HG03354 (cell line): ENCODE measurements around the gene IKZF1.
"Not testable (repeated sequence)": the region's sequence is repeated elsewhere in the genome, so short reads cannot be mapped to it uniquely, and the experiment has no call there.

ENCODE experiments used
- ATAC-seq: cut with Tn5 transposase; IDR thresholded peaks from one replicate; pipeline ENCODE4 v1.9.1; 2021; ENCODE audit warnings: mild to moderate bottlenecking; ENCODE audit not compliant: unreplicated experiment, poor library complexity, severe bottlenecking

IKZF1 gene

GRCh38 chr7:50330254-50330653 is 25.7 kb downstream of the IKZF1 start:
- no peak for ATAC-seq

DNA sequence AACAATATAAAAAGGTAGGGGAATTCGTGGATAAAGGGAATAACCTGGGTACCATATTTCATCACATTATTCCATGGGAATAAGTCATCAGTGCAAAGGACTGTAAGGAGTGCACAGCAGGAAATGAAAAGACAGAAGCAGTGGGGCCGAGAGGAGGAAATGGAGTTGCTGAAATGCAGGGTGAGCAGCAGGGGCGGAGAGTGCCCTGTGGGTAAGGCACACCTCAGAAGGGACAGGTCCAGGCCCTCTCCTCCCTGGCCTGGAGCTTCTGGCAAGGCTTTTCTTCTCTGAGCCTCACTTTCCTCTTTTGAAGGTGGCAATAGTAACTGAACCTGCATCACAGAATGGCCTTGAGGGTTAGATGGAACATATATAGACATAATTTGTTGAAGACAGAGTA is 26.2 kb downstream of the IKZF1 start:
- ATAC-seq = peak; percentile 20

GRCh38 chr7:50331564-50332208 is 27.2 kb downstream of the IKZF1 start:
- peak; percentile 68 for ATAC-seq

DNA sequence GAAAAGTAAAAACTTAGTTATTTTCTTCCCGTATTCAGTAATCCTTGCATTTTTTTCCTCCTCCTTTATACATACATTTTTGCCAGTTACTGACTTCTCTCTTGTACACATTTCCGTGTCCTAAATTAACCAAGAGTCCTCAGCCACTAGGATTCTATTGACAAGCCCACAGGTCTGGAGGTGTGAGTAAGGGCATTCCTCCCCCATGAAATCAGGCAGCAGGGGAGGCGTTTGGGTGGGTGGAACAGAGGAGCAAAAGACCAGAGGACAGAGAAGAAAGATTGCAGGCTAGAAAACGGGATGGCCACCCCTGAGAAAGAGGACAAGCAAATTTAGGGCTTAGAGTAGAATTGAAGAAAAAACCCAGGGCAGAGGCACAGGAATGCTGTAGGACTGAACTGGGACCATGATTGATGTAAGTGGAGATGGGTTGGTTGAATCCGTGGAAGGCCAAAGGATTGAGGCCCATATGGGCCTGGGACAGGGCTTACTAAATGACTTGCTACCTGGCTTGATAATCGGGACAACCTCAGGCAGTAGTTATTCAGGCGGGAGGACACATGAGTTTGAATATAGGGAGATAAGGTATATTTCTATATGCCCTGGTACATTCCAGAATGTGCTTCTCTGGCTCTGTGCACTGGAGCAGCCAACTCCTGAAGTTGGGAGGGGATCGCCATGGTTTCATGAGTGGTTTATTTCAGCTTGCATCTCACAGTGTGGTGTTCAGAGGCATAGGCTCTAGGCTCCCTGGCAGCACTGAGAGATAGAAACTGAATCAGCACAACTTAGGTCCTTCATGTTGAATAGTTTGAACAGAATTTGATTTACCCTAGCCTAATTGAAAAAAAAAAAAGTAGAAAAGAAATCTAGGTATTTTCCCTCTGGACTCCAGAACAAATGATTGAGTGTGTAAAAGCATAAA is 28.0 kb downstream of the IKZF1 start:
- no peak for ATAC-seq

DNA sequence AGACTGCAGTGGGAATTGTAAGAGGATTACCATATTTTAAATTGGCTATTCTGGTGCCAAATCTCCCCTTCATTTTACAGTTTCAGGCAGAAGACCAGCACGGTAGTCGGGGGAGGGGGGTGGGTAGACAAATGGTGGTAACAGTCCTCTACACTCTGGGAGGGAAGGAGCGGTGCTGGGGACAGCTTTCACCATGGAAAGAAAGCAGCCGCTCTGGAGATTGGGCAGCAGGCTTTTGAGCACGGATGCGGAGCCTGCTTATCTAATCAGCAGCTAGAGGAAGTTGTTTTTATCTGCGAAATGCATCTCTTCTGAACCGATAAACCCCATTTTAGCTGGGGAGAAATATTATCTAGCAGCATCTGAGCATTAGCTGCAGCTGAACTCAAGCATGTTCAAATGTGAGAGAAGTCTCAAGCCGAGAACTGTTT is 28.7 kb downstream of the IKZF1 start:
- ATAC-seq = no peak

GRCh38 chr7:50334341-50334994 is 30.0 kb downstream of the IKZF1 start:
- ATAC-seq = no peak

- no peak for ATAC-seq
Observed at GRCh38 chr7:50335230-50335794, 30.8 kb downstream of the IKZF1 start.

- peak; percentile 23 for ATAC-seq
Observed at GRCh38 chr7:50335795-50336754, 31.6 kb downstream of the IKZF1 start.

DNA sequence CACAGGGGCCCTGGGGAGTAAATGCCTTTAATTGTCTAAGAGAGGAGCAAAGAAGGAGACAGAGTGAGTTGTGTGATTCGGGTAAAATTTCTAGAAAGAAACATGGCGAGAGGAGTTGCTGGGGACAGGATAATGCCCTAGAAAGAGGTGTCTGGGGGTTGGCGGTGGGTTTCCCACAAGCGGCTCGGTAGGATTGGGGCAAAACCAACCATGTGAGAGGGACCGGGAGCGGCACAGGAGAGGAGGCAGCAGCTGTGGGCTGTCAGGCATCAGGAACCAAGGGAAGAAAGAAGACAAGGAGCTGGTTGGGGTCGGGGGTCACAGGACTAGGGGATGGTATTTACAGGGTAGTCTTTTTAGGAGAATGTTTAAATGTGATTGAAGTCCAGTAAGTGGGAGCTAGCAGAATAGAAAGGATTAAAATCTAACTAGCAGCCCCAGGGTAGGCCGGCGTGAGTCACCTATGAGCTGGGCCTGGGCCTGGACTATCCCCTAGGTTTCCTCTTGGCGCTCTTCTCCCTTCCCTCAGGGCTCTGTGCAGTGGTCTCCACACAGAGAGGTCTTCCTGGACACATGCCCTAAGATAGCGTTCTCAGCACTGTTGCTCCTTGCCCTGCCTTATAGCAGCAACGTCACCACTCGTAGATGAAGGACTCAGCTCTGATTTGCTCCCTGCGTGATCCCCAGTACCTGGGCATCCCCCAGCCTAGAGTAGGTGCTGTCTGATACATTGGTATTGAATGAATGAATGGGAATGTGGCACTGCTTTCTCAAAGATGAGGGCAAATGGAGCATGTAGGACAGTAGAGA is 32.6 kb downstream of the IKZF1 start:
- no peak for ATAC-seq

DNA sequence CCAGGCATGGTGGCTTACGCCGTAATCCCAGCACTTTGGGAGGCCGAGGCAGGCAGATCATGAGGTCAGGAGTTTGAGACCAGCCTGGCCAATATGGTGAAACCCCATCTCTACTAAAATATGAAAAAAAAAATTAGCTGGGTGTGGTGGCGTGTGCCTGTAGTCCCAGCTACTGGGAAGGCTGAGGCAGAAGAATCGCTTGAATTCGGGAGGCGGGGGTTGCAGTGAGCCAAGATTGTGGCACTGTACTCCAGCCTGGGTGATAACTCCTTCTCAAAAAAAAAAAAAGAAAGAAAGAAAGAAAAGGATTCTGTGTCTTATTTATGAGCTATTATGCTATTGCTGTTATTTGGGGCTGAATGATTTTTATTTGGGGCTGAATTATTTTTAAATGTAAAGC is 35.0 kb downstream of the IKZF1 start:
- not testable (repeated sequence) for ATAC-seq

GRCh38 chr7:50339990-50340500 is 35.5 kb downstream of the IKZF1 start:
- ATAC-seq = peak; percentile 27

- ATAC-seq = no peak
Observed at GRCh38 chr7:50341724-50342123, 37.2 kb downstream of the IKZF1 start.

GRCh38 chr7:50342616-50343114 is 38.1 kb downstream of the IKZF1 start:
- no peak for ATAC-seq

- no peak for ATAC-seq
Observed at GRCh38 chr7:50346545-50347497, 42.3 kb downstream of the IKZF1 start.

- no peak for ATAC-seq
Observed at GRCh38 chr7:50347693-50348092, 43.2 kb downstream of the IKZF1 start.

DNA sequence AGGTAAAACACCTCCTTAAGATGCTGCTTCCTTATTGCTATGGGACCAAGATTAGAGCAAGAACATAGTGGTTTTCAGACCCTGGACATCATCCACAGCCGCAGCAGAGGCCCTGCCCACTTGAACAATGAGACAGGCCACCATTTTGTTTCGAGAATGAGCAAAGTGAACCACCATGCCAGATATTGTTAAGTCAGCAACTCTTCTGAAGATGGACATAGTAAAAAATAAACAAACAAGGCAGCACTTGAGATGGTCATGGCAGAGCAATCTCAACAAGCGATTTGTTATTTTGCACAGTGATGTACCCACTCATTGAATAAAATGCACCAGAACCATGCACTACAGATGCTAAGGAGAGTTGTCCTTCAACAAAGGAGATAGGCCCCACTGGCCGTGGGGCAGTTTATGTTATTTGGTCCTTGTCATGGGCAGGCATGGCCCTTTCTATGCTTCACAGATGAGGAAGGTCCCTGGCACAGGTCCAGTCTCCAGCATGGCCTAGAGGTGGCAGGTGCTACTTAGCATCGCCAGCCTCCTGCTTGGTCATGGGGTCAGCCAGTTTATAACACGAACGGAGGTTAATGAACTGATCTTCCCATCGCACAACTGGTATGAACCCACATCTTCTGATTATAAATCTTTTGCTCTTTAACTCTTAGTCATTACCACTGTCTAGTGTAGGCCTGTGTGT is 44.1 kb downstream of the IKZF1 start:
- ATAC-seq = no peak
